Measurements from ENCODE around the gene ETV4.
A peak's percentile ranks its signal among the peaks of the same experiment; 100 is the strongest.
"Not testable (repeated sequence)": the region's sequence is repeated elsewhere in the genome, so short reads cannot be mapped to it uniquely, and the experiment has no call there.

Gene ETV4

GRCh38 chr17:43528319-43528987 is 17.7 kb downstream of the ETV4 start:
- DNase-seq: no peak
- TF ChIP-seq GATA1 (IDR thresholded peaks at IDR 0.05; ENCODE audit: low read depth, low read length): no peak
- TF ChIP-seq POLR2A (IDR thresholded peaks at IDR 0.05; ENCODE audit: low read length): no peak

- TF ChIP-seq POLR2A (IDR thresholded peaks at IDR 0.05; ENCODE audit: low read length) (no peak), GATA1 (IDR thresholded peaks at IDR 0.05; ENCODE audit: low read depth, low read length) (no peak)
- no peak for DNase-seq
Observed at GRCh38 chr17:43526886-43527648, 19.1 kb downstream of the ETV4 start.

- TF ChIP-seq GATA1 (IDR thresholded peaks at IDR 0.05; ENCODE audit: low read depth, low read length) (no peak), POLR2A (IDR thresholded peaks at IDR 0.05; ENCODE audit: low read length) (no peak)
- no peak for DNase-seq
Observed at GRCh38 chr17:43524945-43525575, 21.1 kb downstream of the ETV4 start.

GRCh38 chr17:43521389-43521788 is 24.8 kb downstream of the ETV4 start:
- no peak for DNase-seq
- TF ChIP-seq GATA1 (IDR thresholded peaks at IDR 0.05; ENCODE audit: low read depth, low read length): no peak
- TF ChIP-seq POLR2A (IDR thresholded peaks at IDR 0.05; ENCODE audit: low read length): no peak

- no peak for TF ChIP-seq POLR2A (IDR thresholded peaks at IDR 0.05; ENCODE audit: low read length)
- no peak for TF ChIP-seq GATA1 (IDR thresholded peaks at IDR 0.05; ENCODE audit: low read depth, low read length)
Observed at GRCh38 chr17:43517615-43518386, 28.3 kb downstream of the ETV4 start.

GRCh38 chr17:43517161-43517560 is 29.0 kb downstream of the ETV4 start:
- no peak for DNase-seq
- TF ChIP-seq GATA1 (IDR thresholded peaks at IDR 0.05; ENCODE audit: low read depth, low read length) (no peak), POLR2A (IDR thresholded peaks at IDR 0.05; ENCODE audit: low read length) (no peak)

More at GRCh38 chr17:43517615-43518386, 28.3 kb downstream of the ETV4 start:
- no peak for DNase-seq

- no peak for TF ChIP-seq GATA1 (IDR thresholded peaks at IDR 0.05; ENCODE audit: low read depth, low read length)
- no peak for TF ChIP-seq POLR2A (IDR thresholded peaks at IDR 0.05; ENCODE audit: low read length)
- DNase-seq: no peak
Observed at GRCh38 chr17:43515656-43516055, 30.5 kb downstream of the ETV4 start.

GRCh38 chr17:43511199-43511598 is 34.9 kb downstream of the ETV4 start:
- DNase-seq: not testable (repeated sequence)

- not testable (repeated sequence) for DNase-seq
Observed at GRCh38 chr17:43509440-43509839, 36.7 kb downstream of the ETV4 start.

- TF ChIP-seq POLR2A (IDR thresholded peaks at IDR 0.05; ENCODE audit: low read length) (no peak), GATA1 (IDR thresholded peaks at IDR 0.05; ENCODE audit: low read depth, low read length) (no peak)
Observed at GRCh38 chr17:43490621-43491020, 55.5 kb downstream of the ETV4 start.

GRCh38 chr17:43483674-43484551 is 62.2 kb downstream of the ETV4 start, which contains the start of gene DHX8:
TSS of gene DHX8 (plus strand) at chr17:43483975. CDS start at chr17:43484038, 63 bp downstream.
- DNase-seq: peak; percentile 99
- TF ChIP-seq POLR2A (IDR thresholded peaks at IDR 0.05; ENCODE audit: low read length) (peak; percentile 96), GATA1 (IDR thresholded peaks at IDR 0.05; ENCODE audit: low read depth, low read length) (no peak)

More at GRCh38 chr17:43490621-43491020, 55.5 kb downstream of the ETV4 start:
- no peak for DNase-seq

GRCh38 chr17:43482103-43483012 is 63.8 kb downstream of the ETV4 start:
- DNase-seq: no peak
- TF ChIP-seq GATA1 (IDR thresholded peaks at IDR 0.05; ENCODE audit: low read depth, low read length) (no peak), POLR2A (IDR thresholded peaks at IDR 0.05; ENCODE audit: low read length) (no peak)
